Activated CD4-positive, CD25-positive, alpha-beta regulatory T cell treated with anti-CD3 and anti-CD28 coated beads, Interleukin-2, amount 50 U/mL, for 72 hours (primary cell): ENCODE data around the gene ATRAID.
"Not testable (repeated sequence)": the region's sequence is repeated elsewhere in the genome, so short reads cannot be mapped to it uniquely, and the experiment has no call there.

Experiments used
- DNase-seq: peaks from one replicate; pipeline ENCODE4 v3.0.0; 2021

Gene ATRAID

DNA sequence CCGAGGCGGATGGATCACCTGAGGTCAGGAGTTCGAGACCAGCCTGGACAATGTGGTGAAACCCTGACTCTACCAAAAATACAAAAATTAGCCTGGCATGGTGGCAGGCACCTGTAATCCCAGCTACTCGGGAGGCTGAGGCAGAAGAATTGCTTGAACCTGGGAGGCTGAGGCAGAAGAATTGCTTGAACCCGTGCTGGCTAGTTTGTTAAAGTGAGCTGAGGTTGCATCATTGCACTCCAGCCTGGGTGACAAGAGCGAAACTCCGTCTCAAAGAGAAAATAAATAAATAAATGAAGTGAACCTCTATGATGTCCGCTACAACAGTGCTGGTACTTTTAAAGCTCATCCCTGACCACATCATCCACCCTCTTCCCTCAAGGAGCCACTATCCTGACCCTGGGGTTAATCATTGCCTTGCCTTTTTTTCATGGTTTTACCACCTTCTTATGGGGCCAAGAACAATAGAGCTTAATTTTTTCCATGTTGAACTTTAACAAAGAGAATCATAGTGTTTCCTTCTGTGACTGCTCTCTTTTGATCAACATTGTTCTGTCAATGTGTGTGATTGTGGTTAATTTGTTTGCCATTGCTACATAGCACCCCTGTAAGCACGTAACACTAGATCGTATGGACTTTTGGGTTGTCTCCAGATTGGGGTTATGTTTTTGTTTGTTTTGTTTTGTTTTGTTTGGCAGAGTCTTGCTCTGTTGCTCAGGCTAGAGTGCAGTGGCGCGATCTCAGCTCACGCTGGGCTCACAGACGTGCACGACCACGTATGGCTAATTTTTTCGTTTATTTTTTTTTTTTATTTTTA, 17.1 kb upstream of the ATRAID start:
- DNase-seq = no peak

DNA sequence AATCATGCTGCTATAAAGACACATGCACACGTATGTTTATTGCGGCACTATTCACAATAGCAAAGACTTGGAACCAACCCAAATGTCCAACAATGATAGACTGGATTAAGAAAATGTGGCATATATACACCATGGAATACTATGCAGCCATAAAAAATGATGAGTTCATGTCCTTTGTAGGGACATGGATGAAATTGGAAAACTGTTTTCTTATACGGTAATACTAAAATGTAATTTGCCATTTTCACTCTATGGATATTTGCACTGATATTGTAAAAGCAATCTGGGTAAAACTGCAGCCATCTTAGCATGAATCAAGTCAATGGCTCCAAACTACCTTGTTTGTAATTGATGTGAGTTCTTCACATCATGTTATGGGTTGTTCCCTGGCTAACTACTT, 16.0 kb upstream of the ATRAID start:
- DNase-seq = not testable (repeated sequence)

DNA sequence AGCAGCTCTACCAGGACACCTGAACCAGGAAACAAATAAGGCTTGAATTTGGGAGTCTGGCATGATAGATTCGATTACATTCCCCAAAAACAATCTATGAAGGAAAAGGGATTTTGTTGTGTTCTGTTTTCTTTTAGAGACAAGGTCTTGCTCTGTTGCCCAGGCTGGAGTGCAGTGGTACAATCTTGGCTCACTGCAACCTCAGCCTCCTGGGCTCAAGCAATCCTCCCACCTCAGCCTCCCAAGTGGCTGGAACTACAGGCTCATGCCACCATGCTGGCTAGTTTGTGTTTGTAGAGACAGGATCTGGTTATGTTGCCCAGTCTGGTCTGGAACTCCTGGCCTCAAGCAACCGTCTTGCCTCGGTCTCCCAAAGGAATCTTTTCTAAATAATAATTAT, 13.8 kb upstream of the ATRAID start:
- DNase-seq = not testable (repeated sequence)

DNA sequence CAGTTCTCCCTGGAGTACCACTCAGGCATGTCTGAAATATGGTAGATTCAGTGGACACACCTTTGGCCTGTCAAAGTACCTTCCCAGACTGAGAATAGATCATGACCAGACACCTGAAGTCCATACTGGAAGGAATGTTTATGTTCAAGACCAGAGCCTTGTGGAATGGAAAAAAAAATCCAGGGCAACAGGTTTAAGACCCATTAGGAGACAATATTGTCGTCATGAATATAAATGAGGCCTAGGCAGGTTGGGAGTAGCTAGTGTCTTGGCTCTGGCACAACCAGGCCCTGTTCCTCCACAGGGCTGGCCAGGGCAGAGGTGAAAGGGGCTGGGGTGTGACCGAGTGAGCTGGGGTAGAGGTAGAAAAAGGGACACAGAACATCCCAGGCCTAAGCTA, 13.2 kb upstream of the ATRAID start:
- no peak for DNase-seq

DNA sequence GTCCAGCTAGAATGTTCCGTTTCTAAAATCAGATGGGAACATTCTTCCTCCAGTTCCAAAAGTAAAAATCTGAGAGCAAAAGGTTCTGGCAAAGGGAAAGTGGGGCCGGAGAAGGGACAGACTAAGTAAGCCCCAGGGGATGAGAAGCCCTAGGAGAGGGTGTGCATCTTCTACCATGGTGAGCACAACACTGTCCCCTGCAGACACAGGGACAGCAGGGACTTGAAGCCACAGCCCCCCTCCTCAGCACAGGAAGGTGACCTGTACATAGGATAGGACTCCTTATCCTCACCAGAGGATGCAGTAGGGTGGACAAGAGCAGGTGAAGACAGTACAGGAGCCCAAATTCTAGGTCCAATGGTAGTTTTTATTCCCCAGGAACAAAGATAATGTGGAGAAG, 12.6 kb upstream of the ATRAID start:
- DNase-seq = no peak

DNA sequence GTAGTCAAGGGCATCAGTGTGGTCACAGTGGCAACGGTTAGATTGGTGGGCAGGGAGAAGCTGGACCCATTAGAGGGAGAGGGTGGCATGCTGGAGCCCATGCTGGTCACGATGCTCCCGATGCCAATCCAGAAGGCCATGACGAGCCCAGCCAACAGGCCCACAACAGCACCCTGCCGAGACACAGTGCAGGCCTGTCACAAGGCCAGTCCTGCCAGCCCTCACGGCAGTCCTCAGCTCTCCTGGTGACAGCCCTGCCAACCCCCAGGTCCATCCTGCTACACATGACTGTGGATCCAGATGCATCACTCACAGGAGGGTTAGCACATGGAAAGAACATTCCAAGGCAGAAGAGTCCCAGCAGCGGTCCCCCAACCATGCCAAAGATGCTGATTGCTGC, 10.2 kb upstream of the ATRAID start:
- DNase-seq = no peak

DNA sequence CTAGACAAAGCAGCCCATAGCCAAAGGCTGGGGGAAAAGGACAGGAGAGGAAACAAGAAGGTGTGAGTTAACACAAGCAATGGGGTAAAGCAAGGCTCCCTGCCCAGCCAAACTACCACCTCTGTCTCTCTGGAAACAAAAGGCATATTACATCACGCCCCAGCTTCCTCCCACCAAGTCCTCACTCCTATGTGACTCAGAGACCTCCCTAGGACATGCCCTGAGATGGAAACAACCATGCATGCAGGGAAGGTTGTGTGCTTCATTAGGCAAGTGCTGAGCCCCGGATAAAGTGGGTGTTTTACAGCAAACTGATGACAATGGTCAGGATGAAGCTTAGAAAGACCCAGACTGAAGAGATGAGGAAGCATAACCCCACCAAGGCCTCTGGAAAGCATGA, 9.0 kb upstream of the ATRAID start:
- DNase-seq = no peak

DNA sequence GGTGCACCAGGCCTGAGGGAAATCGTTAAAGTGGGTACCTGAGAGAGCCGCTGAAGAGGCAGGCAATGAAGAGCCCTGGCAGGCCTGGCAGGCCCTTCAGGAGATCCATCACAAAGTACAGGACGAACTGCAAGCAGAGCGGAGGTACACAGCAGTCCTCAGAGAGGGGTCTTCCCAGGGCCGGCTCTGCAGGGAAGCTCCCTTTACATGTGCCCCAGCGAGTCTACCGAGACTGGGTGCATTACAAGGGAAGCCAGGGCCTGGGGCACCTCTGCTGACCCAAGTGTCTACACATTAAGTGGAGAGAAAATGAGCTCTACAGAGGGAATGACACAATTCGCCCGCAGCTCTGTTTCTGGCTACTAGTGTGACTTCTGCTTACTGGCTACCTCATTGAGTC, 8.1 kb upstream of the ATRAID start:
- no peak for DNase-seq

DNA sequence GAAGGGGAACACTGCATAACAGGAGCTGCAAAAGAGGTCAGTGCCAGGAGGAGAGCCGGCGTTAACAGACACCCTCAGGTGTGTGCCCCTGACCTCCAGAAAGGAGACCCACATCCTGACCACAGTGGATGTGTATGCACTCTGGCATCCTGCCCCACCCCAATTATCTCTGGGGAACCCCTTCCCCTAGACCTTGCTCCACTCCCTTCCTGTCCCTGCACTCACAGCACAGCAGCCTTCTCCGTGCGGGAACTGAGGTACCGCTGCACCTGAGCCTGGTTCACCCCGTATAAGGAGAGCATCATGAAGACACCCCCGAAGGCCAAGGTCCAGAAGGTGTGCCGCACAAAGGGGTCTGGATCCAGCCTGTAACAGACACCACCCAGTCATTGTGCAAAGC, 7.3 kb upstream of the ATRAID start:
- no peak for DNase-seq

DNA sequence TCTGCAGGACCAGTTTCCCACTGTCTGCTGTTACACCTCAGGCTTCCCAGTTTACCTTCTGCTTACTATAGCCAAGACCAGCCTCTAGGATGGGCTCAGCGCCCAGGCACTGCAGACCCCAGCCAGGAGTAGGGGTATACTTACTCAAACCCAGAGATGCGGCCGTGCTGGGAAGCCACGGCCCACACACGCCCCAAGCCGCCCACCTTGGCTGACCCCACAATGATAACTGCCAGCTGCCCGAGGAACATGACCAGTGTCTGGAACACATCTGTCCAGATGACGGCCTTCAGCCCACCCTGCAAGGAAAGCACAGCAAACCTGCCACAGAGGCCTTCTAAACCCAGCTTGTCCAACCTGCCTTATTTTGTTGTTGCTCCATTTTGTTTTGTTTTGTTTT, 6.6 kb upstream of the ATRAID start:
- no peak for DNase-seq

DNA sequence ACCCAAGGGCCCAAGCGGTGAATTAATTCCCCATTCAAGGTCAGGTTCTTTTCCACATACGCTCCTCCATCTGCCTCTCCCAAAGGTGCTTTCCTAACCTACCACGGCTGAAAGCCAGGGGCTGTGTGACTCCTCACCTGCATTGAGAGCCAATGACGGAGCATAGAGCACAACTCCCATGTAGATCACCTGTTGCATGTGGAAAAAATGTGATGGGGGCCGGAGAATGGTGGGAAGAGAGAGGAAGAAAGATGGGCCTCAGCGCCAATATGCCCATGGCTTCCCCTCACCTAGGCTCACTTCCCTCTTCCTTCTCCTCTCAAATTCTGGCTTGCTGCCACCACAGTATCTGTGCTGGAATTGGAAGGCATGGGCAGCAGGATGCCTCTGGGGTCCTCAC, 5.5 kb upstream of the ATRAID start:
- DNase-seq = no peak

DNA sequence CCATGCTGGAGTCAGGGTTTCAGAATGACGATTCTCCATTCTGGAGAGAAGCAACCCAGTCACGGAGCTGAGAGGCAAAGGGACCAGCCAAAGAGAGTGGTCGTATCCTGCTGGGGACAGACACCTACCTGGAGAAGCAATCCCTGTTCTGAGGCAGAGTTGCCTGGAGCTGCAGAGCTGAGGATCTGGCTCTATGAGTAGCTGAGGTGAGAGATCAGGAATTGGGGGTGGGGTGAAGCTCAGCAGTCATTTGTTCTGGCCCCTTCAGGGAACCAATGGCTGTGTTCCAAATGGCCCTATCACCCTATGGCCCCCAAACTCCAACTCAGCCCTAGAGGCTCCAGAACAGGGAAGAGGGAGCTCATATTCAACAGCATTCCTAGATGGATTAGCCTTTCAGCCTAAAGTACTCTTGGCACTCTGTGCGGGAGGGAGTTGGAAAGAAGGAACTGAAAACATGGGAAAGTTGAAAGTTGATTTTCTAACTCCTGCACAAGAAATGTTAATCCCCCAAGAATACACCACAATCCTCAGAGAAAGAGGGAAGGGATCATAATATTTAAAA, 3.3 kb upstream of the ATRAID start:
- DNase-seq = no peak

DNA sequence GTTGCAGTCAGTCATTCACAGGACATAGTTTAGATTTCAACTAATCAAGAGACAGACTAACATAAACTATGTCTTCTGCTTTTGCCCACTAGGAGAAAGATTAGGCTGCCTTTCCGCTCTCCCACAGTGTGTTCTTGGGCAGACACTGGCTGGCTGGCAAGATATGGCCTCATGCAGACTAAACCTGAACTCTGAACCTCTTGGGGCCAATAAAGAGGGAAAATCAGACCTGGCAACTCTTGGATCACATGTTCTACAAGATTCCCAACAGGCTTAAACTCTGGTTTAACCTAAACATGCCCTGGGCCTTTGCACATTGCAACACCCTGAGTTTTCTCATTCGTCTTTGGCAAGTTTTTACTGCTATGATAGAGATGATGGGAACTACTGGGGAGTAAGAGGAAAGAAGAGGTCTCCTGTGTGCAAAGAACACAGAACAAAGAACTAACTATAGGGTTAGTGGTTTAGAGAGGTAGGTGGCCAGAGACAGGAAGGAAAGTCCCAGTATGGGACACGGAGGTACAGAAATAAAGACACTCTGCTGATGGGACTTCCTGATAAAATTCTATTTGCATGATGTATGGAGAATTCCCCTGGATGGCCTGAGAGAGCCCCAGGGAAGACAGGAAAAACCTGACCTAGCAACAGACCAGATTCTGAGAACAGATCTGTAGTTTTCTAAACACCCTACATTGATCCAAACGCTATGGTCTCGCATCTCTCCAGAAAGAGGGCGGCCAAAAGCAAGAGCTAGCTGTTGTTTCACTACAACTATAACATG, 2.0 kb upstream of the ATRAID start:
- DNase-seq = no peak

DNA sequence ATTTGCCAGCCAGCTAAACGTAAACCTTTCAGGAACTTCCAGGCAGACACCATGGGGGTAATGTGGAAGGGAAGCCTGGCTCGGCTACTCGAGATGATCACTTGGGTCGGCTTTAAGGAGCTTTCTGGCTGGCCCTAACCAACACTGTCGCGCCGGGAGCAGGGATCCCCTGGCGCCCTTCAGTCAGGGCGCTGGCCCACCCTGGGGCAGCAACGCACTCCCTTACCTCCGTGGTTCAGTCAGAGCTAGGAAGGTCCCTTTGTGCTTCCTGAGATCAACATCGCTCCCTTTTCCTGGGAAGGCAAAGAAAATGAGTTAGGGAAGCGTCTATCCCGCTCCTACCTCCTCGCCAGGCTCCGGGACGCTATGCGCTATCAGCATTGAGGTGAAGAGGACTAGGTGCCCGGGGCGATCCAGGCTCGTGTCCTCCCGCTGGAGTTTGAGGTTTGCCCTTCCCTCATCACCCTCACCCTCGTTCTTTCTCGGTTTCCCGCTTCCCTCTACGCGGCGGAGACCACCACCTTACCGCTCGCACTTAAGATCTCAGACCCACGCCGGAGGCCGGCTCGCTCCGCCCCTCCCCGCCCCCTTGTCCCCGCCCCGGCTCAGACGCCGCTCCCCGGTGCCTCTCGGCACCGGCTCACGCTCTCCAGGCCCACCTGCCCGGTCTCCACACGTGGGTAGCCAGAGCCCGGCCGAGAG, 449 bp upstream of the ATRAID start:
- no peak for DNase-seq

DNA sequence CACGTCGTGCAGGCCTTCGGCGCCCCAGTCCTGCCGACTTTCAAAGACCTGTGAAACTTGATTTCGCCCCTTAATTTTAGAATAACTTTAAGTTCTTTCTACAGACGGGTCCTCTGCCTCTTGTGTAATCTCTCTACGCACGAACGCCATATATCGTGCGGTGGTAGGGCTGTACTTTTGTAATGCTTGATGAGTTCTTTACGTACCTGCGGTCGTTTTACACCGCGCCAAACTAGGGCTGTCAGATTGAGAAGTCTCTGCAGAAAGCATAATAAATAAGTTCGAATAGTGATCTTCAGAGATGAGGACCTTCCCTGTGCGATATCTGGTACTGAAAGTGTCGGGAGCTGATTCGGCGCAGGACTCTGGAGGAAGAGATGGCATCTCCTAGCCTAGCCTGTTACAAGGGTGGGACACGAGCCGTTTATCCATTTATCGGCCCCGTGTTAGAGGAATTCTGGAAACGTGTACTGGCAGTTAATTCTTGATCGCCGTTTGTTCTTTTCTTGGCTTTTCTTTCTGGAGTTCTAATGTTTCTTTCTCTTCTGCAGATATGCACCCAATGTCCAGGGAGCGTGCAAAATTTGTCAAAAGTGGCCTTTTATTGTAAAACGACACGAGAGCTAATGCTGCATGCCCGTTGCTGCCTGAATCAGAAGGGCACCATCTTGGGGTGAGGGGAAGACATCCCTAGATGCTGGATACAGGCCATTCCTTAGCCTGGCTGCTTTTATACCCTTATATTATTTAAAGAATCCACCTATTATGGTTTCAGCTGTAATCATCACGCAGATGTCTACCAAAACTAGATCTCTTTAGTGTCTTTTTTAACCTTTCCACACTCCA, 1.0 kb downstream of the ATRAID start:
- DNase-seq = no peak

DNA sequence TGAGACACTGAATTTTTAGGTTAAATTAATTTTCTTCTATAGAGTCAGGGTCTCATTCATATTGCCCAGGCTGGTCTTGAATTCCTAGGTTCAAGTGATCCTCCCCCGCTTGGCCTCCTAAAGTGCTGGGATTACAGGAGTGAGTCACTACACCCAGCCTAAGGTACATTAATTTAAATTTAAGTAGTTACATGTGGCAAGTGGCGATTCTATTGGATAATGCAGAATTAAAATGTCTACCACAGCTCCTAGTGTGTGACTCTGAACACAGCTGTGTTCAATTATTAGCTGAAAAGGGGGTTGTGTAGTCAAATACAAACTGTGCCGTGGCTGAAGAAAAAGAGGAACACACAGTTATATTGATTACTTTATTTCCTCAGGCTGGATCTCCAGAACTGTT, 3.1 kb downstream of the ATRAID start:
- no peak for DNase-seq

DNA sequence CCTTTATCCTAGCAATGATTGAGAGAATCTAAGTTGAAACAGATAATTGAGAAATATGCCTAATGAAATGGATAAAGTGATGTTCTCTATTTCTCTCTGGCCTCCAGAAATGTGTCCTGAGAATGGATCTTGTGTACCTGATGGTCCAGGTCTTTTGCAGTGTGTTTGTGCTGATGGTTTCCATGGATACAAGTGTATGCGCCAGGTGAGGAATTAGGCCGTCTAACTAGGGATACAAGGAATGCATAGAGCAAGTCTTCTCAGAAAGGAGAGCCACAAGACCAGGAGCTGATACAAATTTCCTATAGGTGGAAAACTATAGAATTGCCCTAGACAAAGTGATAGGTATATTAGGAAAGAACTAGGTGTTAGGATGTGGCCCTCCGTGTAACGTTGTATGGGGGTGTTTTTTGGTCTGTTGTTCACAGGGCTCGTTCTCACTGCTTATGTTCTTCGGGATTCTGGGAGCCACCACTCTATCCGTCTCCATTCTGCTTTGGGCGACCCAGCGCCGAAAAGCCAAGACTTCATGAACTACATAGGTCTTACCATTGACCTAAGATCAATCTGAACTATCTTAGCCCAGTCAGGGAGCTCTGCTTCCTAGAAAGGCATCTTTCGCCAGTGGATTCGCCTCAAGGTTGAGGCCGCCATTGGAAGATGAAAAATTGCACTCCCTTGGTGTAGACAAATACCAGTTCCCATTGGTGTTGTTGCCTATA, 4.7 kb downstream of the ATRAID start:
- DNase-seq = no peak

DNA sequence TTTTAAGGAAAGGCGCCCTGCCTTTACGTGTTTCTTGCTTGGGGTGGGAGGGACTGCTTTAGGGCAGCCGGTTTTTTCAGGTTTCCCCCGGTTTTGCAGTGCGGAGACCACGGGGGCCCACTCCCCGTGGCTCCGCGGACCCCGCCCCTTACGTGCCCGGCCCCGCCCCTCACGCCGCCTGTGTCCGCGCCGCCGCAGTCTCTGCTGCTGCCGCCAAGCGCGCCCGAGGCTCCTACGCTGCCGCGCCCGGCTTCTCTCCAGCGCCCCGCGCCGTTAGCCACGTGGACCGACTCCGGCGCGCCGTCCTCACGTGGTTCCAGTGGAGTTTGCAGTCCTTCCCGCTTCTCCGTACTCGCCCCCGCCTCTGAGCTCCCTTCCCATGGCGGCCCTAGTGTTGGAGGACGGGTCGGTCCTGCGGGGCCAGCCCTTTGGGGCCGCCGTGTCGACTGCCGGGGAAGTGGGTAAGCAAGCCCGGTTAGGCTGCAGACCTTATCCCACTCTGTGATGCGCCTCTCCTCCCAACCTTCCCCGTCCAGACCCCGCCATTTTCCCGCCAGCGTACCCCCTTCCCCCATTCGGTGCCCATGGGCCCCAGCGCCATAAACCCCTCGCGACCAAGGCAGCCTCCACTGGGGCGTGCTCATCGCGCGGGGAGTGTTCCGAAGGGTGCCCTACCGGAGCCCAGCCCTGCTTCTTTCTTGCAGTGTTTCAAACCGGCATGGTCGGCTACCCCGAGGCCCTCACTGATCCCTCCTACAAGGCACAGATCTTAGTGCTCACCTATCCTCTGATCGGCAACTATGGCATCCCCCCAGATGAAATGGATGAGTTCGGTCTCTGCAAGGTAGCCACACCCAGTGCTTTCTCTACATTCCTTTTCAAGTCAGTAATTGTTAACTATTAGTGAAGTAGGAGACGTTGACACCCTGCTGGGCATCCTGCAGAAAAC, 5.6 kb downstream of the ATRAID start, which contains the start of gene CAD:
CAD (plus strand) TSS at position 197 of the 949 bp plus-strand sequence; CDS start at position 380, 183 bp downstream.
- peak; percentile 90 for DNase-seq

DNA sequence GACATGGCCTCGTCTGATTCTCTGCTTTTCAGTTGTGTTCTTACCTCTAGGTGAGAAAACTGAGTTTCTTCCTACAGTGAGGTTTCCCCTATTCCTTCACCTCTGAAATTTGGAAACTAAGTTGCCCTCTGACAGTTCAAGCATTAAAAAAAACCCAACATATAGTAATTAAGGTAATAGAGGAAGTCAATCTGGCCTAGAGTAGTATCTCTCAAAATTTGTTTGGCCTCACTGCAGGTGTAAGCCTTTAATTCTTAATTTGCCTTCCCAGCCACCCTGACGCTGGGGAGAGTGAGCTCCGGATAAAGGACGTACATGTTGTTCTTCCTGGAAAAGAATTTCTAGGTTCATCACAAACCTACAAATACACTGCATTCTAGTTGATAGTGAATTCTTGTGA, 6.8 kb downstream of the ATRAID start:
- no peak for DNase-seq

DNA sequence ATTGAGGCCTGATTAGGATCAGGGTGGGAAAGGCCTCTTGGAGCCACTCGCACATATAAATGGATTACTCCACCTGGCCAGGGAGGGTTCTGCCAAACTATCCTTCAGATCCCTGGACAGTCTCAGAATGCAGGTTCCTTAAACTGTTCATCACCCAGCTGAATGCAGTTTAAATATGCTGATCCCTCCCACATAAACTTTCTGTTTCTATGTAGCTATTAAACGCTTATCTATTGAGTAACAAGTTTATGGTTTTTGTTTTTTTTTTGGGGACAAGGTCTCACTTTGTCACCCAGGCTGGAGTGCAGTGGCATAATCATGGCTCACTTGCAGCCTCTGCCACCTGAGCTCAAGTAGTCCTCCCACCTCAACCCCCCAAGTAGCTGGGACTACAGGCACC, 7.2 kb downstream of the ATRAID start:
- DNase-seq = no peak

DNA sequence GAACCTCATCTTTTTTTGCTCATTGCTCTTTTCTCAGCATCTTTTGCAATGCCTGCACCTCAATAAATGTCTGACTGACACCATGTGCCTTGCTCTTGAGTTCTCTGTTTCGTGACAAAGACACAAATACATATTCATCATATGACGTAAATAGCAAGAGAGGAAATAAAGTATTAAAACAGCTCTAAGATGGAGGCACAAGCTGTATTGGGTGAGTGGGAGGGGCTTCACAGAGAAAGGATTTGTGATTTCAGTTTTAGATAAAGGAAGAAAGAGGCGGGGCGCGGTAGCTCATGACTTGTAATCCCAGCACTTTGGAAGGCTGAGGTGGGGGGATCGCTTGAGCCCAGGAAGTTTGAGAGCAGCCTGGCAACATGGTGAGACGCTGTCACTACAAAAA, 8.2 kb downstream of the ATRAID start:
- DNase-seq = no peak
